Measurements from ENCODE around the gene ARL3.

DNA sequence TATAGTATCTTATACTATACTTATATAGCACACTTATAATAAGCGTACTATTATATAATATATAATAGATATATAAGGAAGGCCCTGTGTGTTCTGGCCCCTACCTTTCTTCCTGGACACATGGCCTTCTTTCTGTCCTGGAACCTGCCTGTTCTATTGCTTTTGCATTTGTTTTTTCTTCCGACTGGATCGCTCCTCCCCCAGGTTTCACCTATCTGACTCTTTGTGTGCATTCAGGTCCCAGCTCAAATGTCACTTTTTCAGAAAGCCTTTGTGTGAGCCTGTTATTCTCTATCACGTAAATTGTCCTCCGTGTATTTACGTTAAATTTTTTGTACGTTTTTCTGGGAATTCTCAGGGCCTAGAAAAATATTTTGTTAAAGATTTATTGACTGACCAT, 72.8 kb downstream of the ARL3 start:
- TF ChIP-seq POLR2A (IDR thresholded peaks at IDR 0.05), result no peak
- TF ChIP-seq, protein P1, sequence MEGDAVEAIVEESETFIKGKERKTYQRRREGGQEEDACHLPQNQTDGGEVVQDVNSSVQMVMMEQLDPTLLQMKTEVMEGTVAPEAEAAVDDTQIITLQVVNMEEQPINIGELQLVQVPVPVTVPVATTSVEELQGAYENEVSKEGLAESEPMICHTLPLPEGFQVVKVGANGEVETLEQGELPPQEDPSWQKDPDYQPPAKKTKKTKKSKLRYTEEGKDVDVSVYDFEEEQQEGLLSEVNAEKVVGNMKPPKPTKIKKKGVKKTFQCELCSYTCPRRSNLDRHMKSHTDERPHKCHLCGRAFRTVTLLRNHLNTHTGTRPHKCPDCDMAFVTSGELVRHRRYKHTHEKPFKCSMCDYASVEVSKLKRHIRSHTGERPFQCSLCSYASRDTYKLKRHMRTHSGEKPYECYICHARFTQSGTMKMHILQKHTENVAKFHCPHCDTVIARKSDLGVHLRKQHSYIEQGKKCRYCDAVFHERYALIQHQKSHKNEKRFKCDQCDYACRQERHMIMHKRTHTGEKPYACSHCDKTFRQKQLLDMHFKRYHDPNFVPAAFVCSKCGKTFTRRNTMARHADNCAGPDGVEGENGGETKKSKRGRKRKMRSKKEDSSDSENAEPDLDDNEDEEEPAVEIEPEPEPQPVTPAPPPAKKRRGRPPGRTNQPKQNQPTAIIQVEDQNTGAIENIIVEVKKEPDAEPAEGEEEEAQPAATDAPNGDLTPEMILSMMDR (IDR thresholded peaks at IDR 0.05), result no peak
- no peak for TF ChIP-seq POLR2AphosphoS5 (IDR thresholded peaks at IDR 0.05)
